Spleen (tissue), 11 donors: ENCODE measurements around the gene CCDC88B. TPM values are rescaled to one million over a fixed set of nuclear protein-coding genes. Genes with fewer than 3 reads are reported as not detected.

Experiments
- DNase-seq: peaks from one replicate; pipeline ENCODE4 v3.0.0-alpha.2; 2020
- H3K27ac ChIP-seq, 8 donors: fragments of 200-600 bp; sonication (generic) in 7 of 8; 1 replicate in 4 of 8; 2 replicates in 4 of 8; pipeline versions ENCODE4 v1.5.0 to v1.8.0; 2016 to 2021; ENCODE audit warnings: inconsistent platforms in 4 of 8, mild to moderate bottlenecking in 4 of 8, moderate library complexity in 1 of 8
- H3K27me3 ChIP-seq, 7 donors: fragments of 200-600 bp; sonication (generic) in 6 of 7; replicated peaks in 1 of 7; 1 replicate in 4 of 7; 2 replicates in 3 of 7; pipeline versions ENCODE4 v1.5.0 to v1.8.0; 2016 to 2021; ENCODE audit warnings: inconsistent platforms in 3 of 7, mild to moderate bottlenecking in 1 of 7
- H3K36me3 ChIP-seq, 6 donors: fragments of 200-600 bp; sonication (generic) in 5 of 6; 1 replicate in 4 of 6; 2 replicates in 2 of 6; pipeline versions ENCODE4 v1.5.0 to v1.8.0; 2016 to 2021; ENCODE audit warnings: inconsistent platforms in 2 of 6
- H3K4me1 ChIP-seq, 6 donors: fragments of 200-600 bp; sonication (generic) in 5 of 6; 1 replicate in 3 of 6; 2 replicates in 3 of 6; pipeline versions ENCODE4 v1.5.0 to v1.8.0; 2016 to 2021; ENCODE audit warnings: inconsistent platforms in 3 of 6
- H3K4me3 ChIP-seq, 8 donors: fragments of 200-600 bp; sonication (generic) in 7 of 8; 1 replicate in 4 of 8; 2 replicates in 4 of 8; pipeline versions ENCODE4 v1.5.0 to v1.8.0; 2016 to 2021; ENCODE audit warnings: inconsistent platforms in 4 of 8, mild to moderate bottlenecking in 4 of 8, moderate library complexity in 2 of 8
- H3K9me3 ChIP-seq, 8 donors: fragments of 200-600 bp; sonication (generic) in 7 of 8; 1 replicate in 4 of 8; 2 replicates in 4 of 8; pipeline versions ENCODE4 v1.5.0 to v1.8.0; 2016 to 2021; ENCODE audit warnings: inconsistent platforms in 4 of 8
- CTCF ChIP-seq, 11 experiments: fragments of 200-600 bp in 7 of 11; fragments of 450-650 bp in 4 of 11; sonication (generic) in 4 of 11; IDR thresholded peaks in 8 of 11; conservative IDR thresholded peaks in 3 of 11; 1 replicate in 7 of 11; 2 replicates in 4 of 11; pipeline versions ENCODE4 v1.4.0 to v1.8.0; 2016 to 2021; ENCODE audit warnings: antibody characterized with exemption in 11 of 11, inconsistent platforms in 4 of 11, mild to moderate bottlenecking in 1 of 11
- POLR2A ChIP-seq, 3 donors: fragments of 450-650 bp; IDR thresholded peaks; one replicate each; pipeline ENCODE4 v1.5.1; 2017; ENCODE audit warnings: antibody characterized with exemption in 3 of 3, mild to moderate bottlenecking in 1 of 3
- POLR2AphosphoS5 ChIP-seq, 3 donors: sonication (generic); formaldehyde crosslinking; IDR thresholded peaks; one replicate each; pipeline ENCODE4 v1.5.1; 2017; ENCODE audit warnings: antibody characterized with exemption in 3 of 3
- WGBS, 5 donors: extraction: QIAGEN DNeasy Blood & Tissue Kit in 3 of 5; methylation state at CpG; one replicate each; pipeline versions ENCODE4 v1.1.5 to v1.1.7; 2013 to 2018; 5-methylcytosine and 5-hydroxymethylcytosine counted together
- intact Hi-C: fragments of 100-400 bp; cut with DNase I; formaldehyde crosslinking; loops from one replicate; pipeline ENCODE4 v1.15.0; 2023; ENCODE audit warnings: low total_unique reads
- polyA plus RNA-seq, 3 donors: library from polyadenylated mRNA; stranded (reverse); fragments of 200-250 nt; gene quantifications; one replicate each; pipeline ENCODE4 v1.2.1, GENCODE V29; 2013
- total RNA-seq, 7 donors: library from RNA; depleted of rRNA in 3 of 7; stranded (reverse); fragments of >200 nt in 3 of 7; fragmentation: NEBNext Ultra II Directional in 4 of 7; extraction: Animal tissue kit (Norgen Biotek cat#: 25700) in 4 of 7; gene quantifications; one replicate each; pipeline versions ENCODE4 v1.1.0 to v1.2.1, GENCODE V29; 2016 to 2021
- donor health status: healthy with polysubstance abuse.
- donor health status: DM: no; HTN: no; CAD: no; lungs with moderate emphysema.
- donor health status: DM: no; HTN: no; CAD: no.
- donor health status: Bipolar disorder and iron deficiency.
- donor health status: healthy.
- donor health status: DM: no; HTN: no; CAD: no.
- donor health status: DM: yes; HTN: yes; CAD: no.

CCDC88B gene
- total and polyA plus RNA-seq, 10 donors: 64.3 to 638 (median 106) TPM

DNA sequence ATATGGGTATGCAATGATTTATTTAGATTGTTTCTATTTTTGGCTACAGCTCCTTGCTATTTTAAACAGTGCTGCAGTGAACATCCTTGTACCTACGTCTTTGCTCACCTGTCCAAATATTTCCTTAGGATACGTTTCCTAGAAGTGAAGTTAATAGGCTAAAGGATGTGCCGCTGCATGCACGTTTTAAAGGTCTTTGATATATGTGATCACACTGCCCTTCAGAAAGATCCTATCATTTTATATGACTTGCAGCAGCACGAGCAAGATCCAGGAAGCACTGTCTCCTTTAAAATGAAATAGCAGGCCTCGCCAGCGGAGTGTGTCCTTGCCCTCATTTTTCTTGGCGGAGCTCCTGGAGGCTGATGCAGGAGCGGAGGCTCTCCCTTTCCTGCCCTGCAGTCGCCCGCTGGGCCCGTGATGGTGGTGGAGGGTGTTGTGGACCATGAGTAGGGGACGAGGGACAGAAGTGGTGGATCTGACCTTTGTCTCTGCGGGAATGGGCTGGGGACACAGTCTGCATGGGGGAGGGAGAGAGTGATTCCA lies 38.4 kb downstream of the CCDC88B start:
- 45 to 75% (median 64%) methylated on average over 14 of the region's 14 CpGs for WGBS, 5 donors
- DNase-seq: no peak
- Histone ChIP-seq H3K4me1 (peaks cover 0 to 16% (median 8%) of the 10 kb centered on the region in 6 donors), H3K27me3 (no peaks in the 10 kb centered on the region), H3K36me3 (no peaks in the 10 kb centered on the region), H3K9me3 (no peaks in the 10 kb centered on the region), H3K27ac (no peak overlapping the region), H3K4me3 (no peak overlapping the region)
- peak in 1 of 3 donors; percentile 60 for TF ChIP-seq POLR2AphosphoS5 (IDR thresholded peaks at IDR 0.05)
- no peak for TF ChIP-seq CTCF (IDR thresholded peaks at IDR 0.05 in 8 of 11, conservative IDR thresholded peaks at IDR 0.05 in 3 of 11)
- TF ChIP-seq POLR2A (IDR thresholded peaks at IDR 0.05): no peak
- intact Hi-C loops: no loop called here

- intact Hi-C loops: no loop called here
- Histone ChIP-seq H3K4me3 (no peak overlapping the region), H3K36me3 (no peaks in the 10 kb centered on the region), H3K27ac (no peak overlapping the region), H3K9me3 (no peaks in the 10 kb centered on the region), H3K27me3 (no peaks in the 10 kb centered on the region), H3K4me1 (peaks cover 0 to 11% (median 8%) of the 10 kb centered on the region in 6 donors)
- DNase-seq: no peak
- WGBS, 5 donors: 86 to 95% (median 89%) methylated on average over 15 of the region's 15 CpGs
- TF ChIP-seq POLR2A (IDR thresholded peaks at IDR 0.05) (no peak), POLR2AphosphoS5 (IDR thresholded peaks at IDR 0.05) (no peak), CTCF (IDR thresholded peaks at IDR 0.05 in 8 of 11, conservative IDR thresholded peaks at IDR 0.05 in 3 of 11) (no peak)
Observed at GRCh38 chr11:64379160-64379559, 39.2 kb downstream of the CCDC88B start.

- Histone ChIP-seq H3K4me1 (peaks cover 0 to 12% (median 8%) of the 10 kb centered on the region in 6 donors), H3K4me3 (no peak overlapping the region), H3K36me3 (no peaks in the 10 kb centered on the region), H3K27ac (no peak overlapping the region), H3K9me3 (no peaks in the 10 kb centered on the region), H3K27me3 (no peaks in the 10 kb centered on the region)
- WGBS, 5 donors: 82 to 90% (median 85%) methylated on average over 32 to 35 of the region's 35 CpGs
- no peak for TF ChIP-seq CTCF (IDR thresholded peaks at IDR 0.05 in 8 of 11, conservative IDR thresholded peaks at IDR 0.05 in 3 of 11)
- no peak for TF ChIP-seq POLR2A (IDR thresholded peaks at IDR 0.05)
- no peak for TF ChIP-seq POLR2AphosphoS5 (IDR thresholded peaks at IDR 0.05)
- intact Hi-C loops: no loop called here
- no peak for DNase-seq
Observed at GRCh38 chr11:64379817-64380709, 40.1 kb downstream of the CCDC88B start.

GRCh38 chr11:64381350-64381749 lies 41.3 kb downstream of the CCDC88B start:
- DNase-seq: no peak
- Histone ChIP-seq H3K9me3 (no peaks in the 10 kb centered on the region), H3K4me3 (no peak overlapping the region), H3K27me3 (no peaks in the 10 kb centered on the region), H3K36me3 (no peaks in the 10 kb centered on the region), H3K27ac (no peak overlapping the region), H3K4me1 (peaks cover 0 to 25% (median 15%) of the 10 kb centered on the region in 6 donors)
- intact Hi-C loops: no loop called here
- WGBS, 5 donors: 60 to 73% (median 64%) methylated on average over 5 to 6 of the region's 6 CpGs
- TF ChIP-seq POLR2AphosphoS5 (IDR thresholded peaks at IDR 0.05): no peak
